Activated CD4-positive, alpha-beta T cell treated with anti-CD3 and anti-CD28 coated beads, Interleukin-10, Interleukin-2, amounts not matched to agents 100 ng/mL and 50 ng/mL, durations not matched to agents 16 hours and 8 hours (primary cell): ENCODE results near the gene MYH11.
"Not testable (repeated sequence)": the region's sequence is repeated elsewhere in the genome, so short reads cannot be mapped to it uniquely, and the experiment has no call there.

Experiments used
- DNase-seq: peaks from one replicate; pipeline ENCODE4 v3.0.0-alpha.2; 2020

MYH11 gene

GRCh38 chr16:15703029-15703736, 153.6 kb downstream of the MYH11 start:
- DNase-seq, result no peak

DNA sequence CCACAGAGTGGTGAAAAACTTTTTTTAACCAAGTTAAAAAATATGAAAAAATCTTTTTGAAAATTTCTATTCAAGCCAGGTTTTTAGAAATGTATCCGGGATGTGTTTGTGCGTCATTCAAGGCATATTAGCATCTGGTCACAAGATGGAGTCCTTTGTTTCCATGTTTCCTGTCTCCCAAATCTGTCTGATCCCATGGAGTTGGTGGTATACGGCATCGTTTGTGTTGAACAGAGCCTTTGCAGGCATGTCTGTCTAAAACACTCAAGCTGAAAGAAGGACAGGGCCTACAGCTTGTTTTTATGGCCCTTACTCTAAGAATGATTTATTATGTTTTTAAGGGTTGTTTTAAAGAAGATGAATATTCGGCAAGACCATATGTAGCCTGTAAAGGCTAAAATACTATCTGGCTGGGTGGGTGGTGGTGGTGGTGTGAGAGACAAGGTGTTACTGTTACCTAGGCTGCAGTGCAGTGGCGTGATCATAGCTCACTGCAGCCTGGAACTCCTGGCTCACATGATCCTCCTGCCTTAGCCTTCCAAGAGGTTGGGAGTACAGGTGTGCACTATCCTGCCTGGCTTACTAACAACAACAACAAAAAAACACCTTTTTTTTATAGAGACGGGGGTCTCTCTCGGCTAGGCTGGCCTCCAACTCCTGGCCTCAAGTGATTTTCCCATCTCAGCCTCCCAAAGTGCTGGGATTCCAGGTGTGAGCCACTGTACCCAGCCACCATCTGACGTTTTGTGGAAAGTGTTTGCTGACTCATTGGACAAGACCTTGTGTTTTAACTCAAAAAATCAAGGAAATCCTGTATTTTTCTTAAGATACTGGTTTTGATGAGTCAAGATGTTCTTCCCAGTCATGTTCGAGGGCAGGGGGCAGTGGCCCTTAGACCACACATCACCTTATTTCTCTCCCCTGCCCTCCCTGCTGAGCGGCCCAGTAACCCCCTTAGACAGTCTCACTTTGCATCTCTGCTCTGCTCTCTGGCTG, 154.6 kb downstream of the MYH11 start:
- no peak for DNase-seq

DNA sequence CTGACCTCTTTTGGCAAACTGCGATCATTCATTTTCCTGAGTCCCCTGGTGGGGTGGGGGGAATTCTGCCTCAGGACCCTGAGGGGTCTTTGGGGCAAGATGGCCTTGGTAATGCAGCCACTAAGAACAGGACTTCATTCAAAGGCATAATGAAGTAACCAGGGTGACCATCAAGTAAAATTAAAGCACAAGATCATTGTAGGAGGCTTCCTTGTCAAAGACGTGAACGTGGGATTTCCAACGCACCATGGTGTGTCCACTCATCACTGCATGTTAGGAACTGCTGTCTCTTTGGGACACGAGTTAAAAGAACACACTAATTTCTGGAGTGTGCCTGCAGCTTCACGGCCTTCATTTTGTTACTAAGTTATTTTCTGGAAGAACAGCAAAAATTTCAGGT, 155.5 kb downstream of the MYH11 start:
- DNase-seq, result no peak

- no peak for DNase-seq
These were observed 157.0 kb downstream of the MYH11 start for GRCh38 chr16:15699819-15700218.

DNA sequence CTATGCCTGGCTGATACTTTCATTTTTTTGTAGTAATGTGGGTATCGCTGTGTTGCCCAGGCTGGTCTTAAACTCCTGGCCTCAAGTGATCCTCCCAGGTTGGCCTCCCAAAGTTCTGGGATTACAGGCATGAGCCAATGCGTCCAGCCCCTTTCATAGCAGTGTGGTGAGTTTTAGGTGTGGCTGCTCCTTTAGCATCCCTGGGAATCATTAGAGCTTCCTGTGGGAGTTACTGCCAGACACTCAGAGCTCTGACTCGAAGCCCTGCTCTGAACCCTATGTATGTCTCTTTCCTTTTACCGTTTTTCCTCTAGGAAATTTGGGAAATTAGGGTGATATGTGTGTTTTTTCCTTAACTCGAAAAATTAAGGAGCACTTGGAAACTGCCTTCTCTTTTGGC, 162.3 kb downstream of the MYH11 start:
- no peak for DNase-seq

DNA sequence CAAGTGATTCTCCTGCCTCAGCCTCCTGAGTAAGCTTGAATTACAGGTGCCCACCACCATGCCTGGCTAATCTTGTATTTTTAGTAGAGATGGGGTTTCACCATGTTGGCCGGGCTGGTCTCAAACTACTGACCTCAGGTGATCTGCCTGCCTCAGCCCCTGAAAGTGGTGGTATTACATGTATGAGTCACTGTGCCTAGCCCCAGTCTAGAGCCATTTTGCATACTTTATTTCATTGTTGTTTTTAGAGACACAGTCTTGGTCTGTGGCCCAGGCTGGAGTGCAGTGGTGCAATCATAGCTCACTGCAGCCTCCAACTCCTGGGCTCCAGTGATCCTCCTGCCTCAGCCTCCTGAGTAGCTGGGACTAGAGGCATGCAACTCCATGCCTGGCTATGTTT, 164.3 kb downstream of the MYH11 start:
- not testable (repeated sequence) for DNase-seq

GRCh38 chr16:15691046-15691445, 165.8 kb downstream of the MYH11 start:
- no peak for DNase-seq

DNA sequence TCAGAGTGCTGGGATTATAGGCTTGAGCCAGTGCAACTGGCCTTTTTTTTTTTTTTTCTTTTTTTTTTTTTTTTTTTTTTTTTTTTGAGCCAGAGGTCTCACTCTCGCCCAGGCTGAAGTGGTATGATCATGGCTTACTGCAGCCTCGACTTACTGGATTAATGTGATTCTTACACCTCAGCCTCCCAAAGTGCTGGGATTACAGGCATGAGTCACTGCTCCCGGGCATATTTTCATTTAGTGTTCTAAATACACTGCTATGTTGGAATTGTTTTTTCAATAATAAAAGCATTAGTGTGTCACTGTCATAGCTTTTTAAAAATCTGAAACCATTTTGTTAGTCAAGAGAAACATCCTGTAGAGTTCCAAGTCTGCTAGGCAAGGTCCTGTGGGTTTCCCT, 166.5 kb downstream of the MYH11 start:
- no peak for DNase-seq

DNA sequence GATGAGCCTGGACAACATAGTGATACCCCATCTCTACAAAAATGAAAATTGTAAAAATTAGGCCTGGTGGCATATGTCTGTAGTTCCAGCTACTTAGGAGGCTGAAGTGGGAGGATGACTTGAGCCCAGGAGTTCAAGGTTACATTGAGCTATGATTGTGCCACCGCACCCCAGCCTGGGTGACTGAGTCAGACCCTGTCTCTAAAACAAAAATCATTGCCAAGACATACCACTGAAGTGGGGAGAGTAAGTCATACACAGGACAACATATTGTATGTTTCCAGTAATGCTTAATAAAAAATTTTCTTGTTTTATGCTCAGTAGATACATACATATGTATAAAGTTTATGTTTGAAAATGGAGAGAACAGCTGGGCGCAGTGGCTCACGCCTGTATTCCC, 167.5 kb downstream of the MYH11 start:
- no peak for DNase-seq

DNA sequence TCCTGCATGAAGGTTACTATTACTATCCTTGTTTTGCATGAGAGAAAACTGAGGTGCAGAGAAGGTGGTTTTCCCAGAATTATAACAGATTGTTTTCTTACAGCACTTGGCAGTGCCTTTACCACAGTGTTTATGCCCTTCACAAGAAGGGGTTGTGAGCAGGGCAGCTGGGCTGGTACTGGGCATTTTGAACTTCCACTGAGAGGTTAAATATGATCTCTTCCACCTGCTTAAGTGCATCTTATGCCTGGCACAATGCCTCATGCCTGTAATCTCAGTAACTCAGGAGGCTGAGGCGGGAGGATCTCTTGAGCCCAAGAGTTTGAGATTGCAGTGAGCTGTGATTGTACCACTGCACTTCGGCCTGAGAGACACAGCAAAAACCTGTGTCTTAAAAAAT, 170.5 kb downstream of the MYH11 start:
- DNase-seq, result no peak

- peak; percentile 65 for DNase-seq
These were observed 174.7 kb downstream of the MYH11 start for GRCh38 chr16:15682105-15682570.

DNA sequence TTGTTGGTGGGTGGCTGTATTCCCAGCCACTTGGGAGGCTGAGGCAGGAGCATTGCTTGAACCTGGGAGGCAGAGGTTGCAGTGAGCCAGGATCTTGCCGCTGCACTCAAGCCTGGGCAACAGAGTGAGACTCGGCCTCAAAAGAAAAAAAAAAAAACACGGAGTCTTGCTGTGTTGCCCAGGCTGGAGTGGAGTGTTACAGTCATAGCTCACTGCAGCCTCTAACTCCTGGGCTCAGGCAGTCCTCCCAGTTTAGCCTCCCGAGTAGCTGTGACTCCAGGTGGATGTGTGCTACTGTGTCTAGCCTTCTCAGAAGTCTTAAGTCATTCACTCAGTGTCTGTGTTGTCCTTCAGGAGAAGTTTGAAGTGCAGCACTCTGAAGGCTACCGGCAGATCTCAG, 179.4 kb downstream of the MYH11 start:
- DNase-seq, result no peak

DNA sequence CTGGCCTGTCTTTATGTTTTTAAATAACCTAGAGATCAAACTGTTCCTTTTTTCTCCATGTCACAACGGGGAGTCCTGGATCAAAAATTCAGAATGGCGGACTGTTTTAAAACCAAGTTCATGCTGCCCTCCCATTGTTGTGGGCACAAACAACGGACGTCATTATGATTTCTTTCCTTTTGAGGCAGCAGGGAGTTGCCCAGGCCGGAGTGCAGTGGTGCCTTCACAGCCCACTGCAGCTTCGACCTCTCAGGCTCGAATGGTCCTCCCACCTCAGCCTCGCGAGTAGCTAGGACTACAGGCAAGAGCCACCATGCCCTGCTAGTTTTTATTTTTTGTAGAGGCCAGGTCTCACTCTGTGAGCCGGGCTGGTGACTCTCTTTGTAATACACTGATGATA, 180.3 kb downstream of the MYH11 start:
- no peak for DNase-seq

DNA sequence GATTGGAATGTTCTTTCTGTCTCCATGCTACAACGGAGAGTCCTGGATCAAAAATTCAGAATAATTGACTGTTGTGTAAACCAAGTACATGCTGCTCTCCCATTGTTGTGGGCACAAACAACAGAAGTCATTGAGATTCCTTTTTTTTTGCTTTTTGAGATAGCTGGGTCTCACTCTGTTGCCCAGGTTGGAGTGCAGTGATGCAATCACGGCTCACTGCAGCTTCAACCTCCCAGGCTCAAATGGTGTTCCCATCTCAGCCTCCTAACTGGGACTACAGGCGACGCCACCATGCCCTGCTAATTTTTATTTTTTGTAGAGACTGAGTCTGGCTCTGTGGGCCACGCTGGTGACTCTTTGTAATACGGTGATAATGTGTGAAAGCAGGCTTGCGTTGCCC, 182.3 kb downstream of the MYH11 start:
- DNase-seq, result no peak

- peak; percentile 85 for DNase-seq
These were observed 184.2 kb downstream of the MYH11 start for GRCh38 chr16:15672514-15673167.

- not testable (repeated sequence) for DNase-seq
These were observed 184.7 kb downstream of the MYH11 start for GRCh38 chr16:15672127-15672513.

GRCh38 chr16:15671530-15672117, 185.2 kb downstream of the MYH11 start:
- DNase-seq, result no peak

DNA sequence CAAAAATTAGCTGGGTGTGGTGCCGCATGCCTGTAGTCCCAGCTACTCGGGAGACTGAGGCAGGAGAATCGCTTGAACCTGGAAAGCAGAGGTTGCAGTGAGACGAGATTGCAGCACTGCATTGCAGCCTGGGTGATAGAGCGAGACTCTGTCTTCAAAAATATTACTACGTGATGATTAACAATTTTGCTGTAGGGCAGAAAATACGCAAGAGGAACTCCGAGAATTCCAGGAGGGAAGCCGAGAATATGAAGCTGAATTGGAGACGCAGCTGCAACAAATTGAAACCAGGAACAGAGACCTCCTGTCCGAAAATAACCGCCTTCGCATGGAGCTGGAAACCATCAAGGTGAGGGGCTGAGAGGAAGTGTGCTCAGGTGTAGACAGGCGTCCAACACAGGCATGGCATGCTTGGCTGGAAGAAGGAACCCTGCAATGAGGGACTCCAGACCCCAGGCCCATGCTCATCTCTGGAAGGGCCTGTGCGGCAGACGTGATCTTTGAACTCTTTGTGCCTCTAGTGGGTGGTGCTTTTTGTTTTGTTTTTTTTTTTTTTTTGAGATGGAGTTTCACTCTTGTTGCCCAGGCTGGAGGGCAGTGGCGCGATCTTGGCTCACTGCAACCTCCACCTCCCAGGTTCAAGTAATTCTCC, 189.6 kb downstream of the MYH11 start:
- no peak for DNase-seq

- DNase-seq, result no peak
These were observed 191.7 kb downstream of the MYH11 start for GRCh38 chr16:15665107-15665506.

DNA sequence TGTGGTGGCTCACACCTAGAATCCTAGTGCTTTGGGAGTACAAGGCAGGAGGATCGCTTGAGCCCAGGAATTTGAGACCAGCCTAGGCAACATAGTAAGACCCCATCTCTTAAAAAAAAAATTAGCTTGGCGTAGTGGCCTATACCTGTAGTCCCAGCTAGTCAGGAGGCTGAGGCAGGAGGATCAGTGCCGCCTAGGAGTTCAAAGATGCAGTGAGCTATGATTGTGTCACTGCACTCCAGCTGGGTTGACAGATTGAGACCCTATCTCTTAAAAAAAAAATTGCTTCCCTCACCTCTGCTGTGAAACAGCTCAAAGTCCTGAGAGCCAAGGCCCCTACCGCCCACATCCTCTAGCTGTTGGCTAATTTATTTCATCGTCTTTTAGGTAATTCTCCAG, 196.6 kb downstream of the MYH11 start:
- DNase-seq, result no peak

DNA sequence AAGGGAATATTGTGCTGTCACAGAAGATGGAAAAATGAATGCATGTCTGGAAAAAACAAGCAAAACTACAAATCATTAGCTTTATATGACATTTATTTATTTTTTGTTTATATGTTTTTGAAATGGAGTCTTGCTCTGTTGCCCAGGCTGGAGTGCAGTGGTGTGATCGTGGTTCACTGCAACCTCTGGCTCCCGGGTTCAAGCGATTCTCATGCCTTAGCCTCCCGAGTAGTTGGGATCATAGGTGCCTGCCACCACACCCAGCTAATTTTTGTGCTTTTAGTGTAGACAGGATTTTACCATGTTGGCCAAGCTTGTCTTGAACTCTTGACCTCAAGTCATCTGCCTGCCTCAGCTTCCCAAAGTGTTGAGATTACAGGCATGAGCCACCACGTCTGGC, 198.3 kb downstream of the MYH11 start:
- DNase-seq, result no peak

DNA sequence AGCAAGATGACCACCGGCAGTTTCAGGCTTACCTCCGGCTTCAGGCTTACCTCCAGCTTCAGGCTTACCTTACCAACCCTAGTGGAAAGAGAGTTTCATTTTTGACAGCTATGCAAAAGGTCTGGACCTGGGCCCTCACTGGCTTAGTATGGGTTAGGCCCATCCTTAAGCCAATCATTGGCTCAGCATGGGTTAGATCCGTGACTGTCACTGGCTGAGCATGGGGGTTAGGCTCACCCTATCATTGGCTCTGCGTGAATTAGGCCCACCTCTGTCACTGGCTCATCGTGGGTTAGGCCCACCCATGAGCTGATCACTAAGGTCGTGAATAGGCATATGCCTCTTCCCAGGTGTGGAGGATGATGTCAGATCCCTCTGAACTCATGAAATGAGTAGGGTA, 198.7 kb downstream of the MYH11 start:
- no peak for DNase-seq

GRCh38 chr16:15655561-15655960, 201.3 kb downstream of the MYH11 start:
- not testable (repeated sequence) for DNase-seq
